GM12878 (cell line): Measurements from ENCODE around the gene ASB7. TPM values are rescaled to one million over a fixed set of nuclear protein-coding genes. Genes with fewer than 3 reads are reported as not detected.

Source experiments
- BHLHE40 ChIP-seq, 2 experiments: fragments of 450-650 bp in 1 of 2; IDR thresholded peaks; 2 replicates each; pipeline ENCODE4 v1.6.1; 2011 to 2017; ENCODE audit warnings: low read depth in 2 of 2, borderline replicate concordance in 1 of 2, improper control_type of control experiment in 1 of 2, low read length in 1 of 2, mild to moderate bottlenecking in 1 of 2
- CBX5 ChIP-seq: sonication (generic); IDR thresholded peaks from 2 replicates; pipeline ENCODE4 v1.6.1; 2016; ENCODE audit warnings: low read depth, moderate library complexity, mild to moderate bottlenecking, inconsistent platforms
- CREB1 ChIP-seq: IDR thresholded peaks from 2 replicates; pipeline ENCODE4 v1.6.1; 2012; ENCODE audit warnings: low read depth, mild to moderate bottlenecking, inconsistent platforms
- CREM ChIP-seq: IDR thresholded peaks from 2 replicates; pipeline ENCODE4 v1.6.1; 2014; ENCODE audit warnings: antibody characterized with exemption, low read depth
- EGR1 ChIP-seq, 2 experiments: IDR thresholded peaks; 1 replicate in 1 of 2; 2 replicates in 1 of 2; pipeline ENCODE4 v1.6.1; 2011 to 2012; ENCODE audit warnings: low read depth in 2 of 2, low read length in 2 of 2, borderline replicate concordance in 1 of 2, mild to moderate bottlenecking in 1 of 2, moderate library complexity in 1 of 2
- EP300 ChIP-seq, 2 experiments: fragments of 150-350 bp in 1 of 2; IDR thresholded peaks; 2 replicates each; pipeline ENCODE4 v1.6.1; 2011 to 2012; ENCODE audit warnings: low read depth in 2 of 2, low read length in 2 of 2, borderline replicate concordance in 1 of 2, improper control_type of control experiment in 1 of 2, inconsistent platforms in 1 of 2; ENCODE audit not compliant: control insufficient read depth in 1 of 2
- ESRRA ChIP-seq: IDR thresholded peaks from 2 replicates; pipeline ENCODE4 v1.6.1; 2012; ENCODE audit warnings: mild to moderate bottlenecking, low read length, improper control_type of control experiment
- ETV6 ChIP-seq, 2 experiments: fragments of 450-650 bp in 1 of 2; IDR thresholded peaks in 1 of 2; conservative IDR thresholded peaks in 1 of 2; 2 replicates each; pipeline ENCODE4 v1.6.1; 2014; ENCODE audit warnings: antibody characterized with exemption in 1 of 2, borderline replicate concordance in 1 of 2, low read depth in 1 of 2, mild to moderate bottlenecking in 1 of 2, moderate library complexity in 1 of 2
- FOXK2 ChIP-seq: fragments of 450-650 bp; IDR thresholded peaks from 2 replicates; pipeline ENCODE4 v1.6.1; 2017; ENCODE audit warnings: mild to moderate bottlenecking, moderate library complexity
- HDGF ChIP-seq: fragments of 450-650 bp; IDR thresholded peaks from 2 replicates; pipeline ENCODE4 v1.6.1; 2016; ENCODE audit warnings: antibody characterized with exemption
- IKZF1 ChIP-seq: fragments of 450-650 bp; conservative IDR thresholded peaks from 2 replicates; pipeline ENCODE4 v1.6.1; 2017; ENCODE audit warnings: antibody characterized with exemption, mild to moderate bottlenecking
- IKZF2 ChIP-seq, 2 experiments: fragments of 450-650 bp; IDR thresholded peaks; 2 replicates each; pipeline ENCODE4 v1.6.1; 2017; ENCODE audit warnings: mild to moderate bottlenecking in 2 of 2, moderate library complexity in 2 of 2
- JUNB ChIP-seq: IDR thresholded peaks from 2 replicates; pipeline ENCODE4 v1.6.1; 2016; ENCODE audit warnings: antibody characterized with exemption, mild to moderate bottlenecking
- MEF2B ChIP-seq: fragments of 450-650 bp; IDR thresholded peaks from 2 replicates; pipeline ENCODE4 v1.6.1; 2018; ENCODE audit warnings: mild to moderate bottlenecking, moderate library complexity; ENCODE audit not compliant: partially characterized antibody, poor library complexity, severe bottlenecking
- NBN ChIP-seq: fragments of 450-650 bp; IDR thresholded peaks from 2 replicates; pipeline ENCODE4 v1.6.1; 2016
- NFYA ChIP-seq: IDR thresholded peaks from 2 replicates; pipeline ENCODE4 v1.6.1; 2011; ENCODE audit warnings: low read depth, mild to moderate bottlenecking, low read length, improper control_type of control experiment, borderline replicate concordance
- POU2F2 ChIP-seq: IDR thresholded peaks from 3 replicates; pipeline ENCODE4 v1.6.1; 2011; ENCODE audit warnings: low read depth, mild to moderate bottlenecking, low read length, borderline replicate concordance
- SIX5 ChIP-seq: IDR thresholded peaks from 2 replicates; pipeline ENCODE4 v1.6.1; 2011; ENCODE audit warnings: mild to moderate bottlenecking, low read depth, low read length, moderate library complexity; ENCODE audit not compliant: severe bottlenecking
- SPI1 ChIP-seq: IDR thresholded peaks from 2 replicates; pipeline ENCODE4 v1.6.1; 2011; ENCODE audit warnings: low read depth, mild to moderate bottlenecking, low read length, moderate library complexity, borderline replicate concordance; ENCODE audit not compliant: insufficient read depth
- ZNF274 ChIP-seq: IDR thresholded peaks from one replicate; pipeline ENCODE4 v1.8.0; 2011; ENCODE audit not compliant: insufficient read length, insufficient read depth
- polyA plus RNA-seq, 11 experiments: library from polyadenylated mRNA; depleted of rRNA in 4 of 11; unstranded in 6 of 11; stranded (reverse) in 5 of 11; fragments of >200 nt; fragmentation: Nextera tagmentation in 4 of 11; fragmentation: Illumina TruSeq in 1 of 11; extraction: Ambion mirVana in 4 of 11; extraction: Trizol in 1 of 11; gene quantifications; 1 replicate in 1 of 11; 2 replicates in 10 of 11; pipeline versions ENCODE4 v1.2.1 to v1.2.3, GENCODE V29; 2011 to 2016; ENCODE audit warnings: inconsistent platforms in 2 of 11, missing spikeins in 2 of 11, low read depth in 1 of 11
- total RNA-seq, 4 experiments: library from RNA; depleted of rRNA in 3 of 4; stranded (reverse); fragments of >200 nt in 3 of 4; fragmentation: Illumina TruSeq in 1 of 4; extraction: Trizol in 1 of 4; gene quantifications; 2 replicates each; pipeline versions ENCODE4 v1.2.1 to v1.2.3, GENCODE V29; 2013 to 2021
- TF ChIP-seq, protein P1 (sequence below): fragments of 450-650 bp; IDR thresholded peaks from 2 replicates; pipeline ENCODE4 v1.6.1; 2018; ENCODE audit warnings: borderline replicate concordance, mild to moderate bottlenecking; ENCODE audit not compliant: partially characterized antibody
- TF ChIP-seq, protein P2 (sequence below): fragments of 450-650 bp; IDR thresholded peaks from 2 replicates; pipeline ENCODE4 v1.6.1; 2016; ENCODE audit warnings: mild to moderate bottlenecking
- TF ChIP-seq, protein P3 (sequence below): IDR thresholded peaks from 2 replicates; pipeline ENCODE4 v1.6.1; 2011; ENCODE audit warnings: low read depth, mild to moderate bottlenecking, low read length, moderate library complexity, borderline replicate concordance; ENCODE audit errors: extremely low read depth
- TF ChIP-seq, protein P4 (sequence below): fragments of 450-650 bp; IDR thresholded peaks from 2 replicates; pipeline ENCODE4 v1.6.1; 2016; ENCODE audit warnings: mild to moderate bottlenecking

ASB7 gene
- total and polyA plus RNA-seq, 10 of the 15 experiments (the other 5 are each of a cell fraction or from before 2014, with no cell fraction given), result 2.7 to 13.9 (median 8.6) TPM

DNA sequence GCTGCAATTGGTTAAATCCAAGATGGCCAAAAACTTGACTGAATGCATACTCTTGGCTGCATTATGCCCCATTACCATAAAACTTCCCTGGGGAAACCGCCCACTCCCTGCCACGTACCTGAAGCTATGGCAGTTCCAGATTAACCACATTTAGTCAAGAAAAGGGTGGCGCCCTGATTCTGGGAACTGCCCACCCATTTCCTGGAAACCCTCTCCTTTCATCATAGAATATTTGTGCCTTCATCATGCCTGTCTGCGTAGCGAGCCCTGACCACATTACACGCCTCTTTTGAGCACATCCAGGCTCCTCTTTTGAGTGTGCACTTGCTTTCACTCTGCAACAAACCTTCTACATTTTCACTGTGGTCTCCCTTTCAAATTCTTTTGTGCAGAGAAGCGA is 5.6 kb upstream of the ASB7 start (continued):
- TF ChIP-seq, protein P1, sequence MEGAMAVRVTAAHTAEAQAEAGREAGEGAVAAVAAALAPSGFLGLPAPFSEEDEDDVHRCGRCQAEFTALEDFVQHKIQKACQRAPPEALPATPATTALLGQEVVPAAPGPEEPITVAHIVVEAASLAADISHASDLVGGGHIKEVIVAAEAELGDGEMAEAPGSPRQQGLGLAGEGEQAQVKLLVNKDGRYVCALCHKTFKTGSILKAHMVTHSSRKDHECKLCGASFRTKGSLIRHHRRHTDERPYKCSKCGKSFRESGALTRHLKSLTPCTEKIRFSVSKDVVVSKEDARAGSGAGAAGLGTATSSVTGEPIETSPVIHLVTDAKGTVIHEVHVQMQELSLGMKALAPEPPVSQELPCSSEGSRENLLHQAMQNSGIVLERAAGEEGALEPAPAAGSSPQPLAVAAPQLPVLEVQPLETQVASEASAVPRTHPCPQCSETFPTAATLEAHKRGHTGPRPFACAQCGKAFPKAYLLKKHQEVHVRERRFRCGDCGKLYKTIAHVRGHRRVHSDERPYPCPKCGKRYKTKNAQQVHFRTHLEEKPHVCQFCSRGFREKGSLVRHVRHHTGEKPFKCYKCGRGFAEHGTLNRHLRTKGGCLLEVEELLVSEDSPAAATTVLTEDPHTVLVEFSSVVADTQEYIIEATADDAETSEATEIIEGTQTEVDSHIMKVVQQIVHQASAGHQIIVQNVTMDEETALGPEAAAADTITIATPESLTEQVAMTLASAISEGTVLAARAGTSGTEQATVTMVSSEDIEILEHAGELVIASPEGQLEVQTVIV, result no peak
- TF ChIP-seq NBN (0 out of 2 replicates have a peak, but pooled peaks have one; percentile 24), ETV6 (conservative IDR thresholded peaks at IDR 0.05 in 1 of 2, IDR thresholded peaks at IDR 0.05 in 1 of 2; ENCODE audit: borderline replicate concordance in 1 of 2, low read depth in 1 of 2) (peak in 1 of 2 experiments; percentile 44; a peak in 1 of 4 replicates), ESRRA (no peak), CBX5 (no peak), SPI1 (no peak), IKZF1 (peak; percentile 55), FOXK2 (no peak), BHLHE40 (IDR thresholded peaks at IDR 0.05; ENCODE audit: borderline replicate concordance in 1 of 2, low read depth in 2 of 2, low read length in 1 of 2) (no peak), JUNB (peak; percentile 81), HDGF (0 out of 2 replicates have a peak, but pooled peaks have one; percentile 39), POU2F2 (peak; percentile 57; the same call in 1 of the 3 replicates), MEF2B (peak; percentile 45), EGR1 (IDR thresholded peaks at IDR 0.05; ENCODE audit: borderline replicate concordance in 1 of 2, low read depth in 2 of 2, low read length in 2 of 2) (peak in 1 of 2 experiments; percentile 29; a peak in 1 of 3 replicates), IKZF2 (IDR thresholded peaks at IDR 0.05) (peak; percentile 63 to 71), CREB1 (peak; percentile 94), ZNF274 (no peak), SIX5 (no peak), CREM (peak; percentile 89), EP300 (IDR thresholded peaks at IDR 0.05; ENCODE audit: borderline replicate concordance in 1 of 2, control insufficient read depth in 1 of 2, low read depth in 2 of 2, low read length in 2 of 2) (0 out of 4 replicates have a peak, but pooled peaks of 1 of the 2 experiments have one; percentile 14), NFYA (no peak)
- TF ChIP-seq, protein P2, sequence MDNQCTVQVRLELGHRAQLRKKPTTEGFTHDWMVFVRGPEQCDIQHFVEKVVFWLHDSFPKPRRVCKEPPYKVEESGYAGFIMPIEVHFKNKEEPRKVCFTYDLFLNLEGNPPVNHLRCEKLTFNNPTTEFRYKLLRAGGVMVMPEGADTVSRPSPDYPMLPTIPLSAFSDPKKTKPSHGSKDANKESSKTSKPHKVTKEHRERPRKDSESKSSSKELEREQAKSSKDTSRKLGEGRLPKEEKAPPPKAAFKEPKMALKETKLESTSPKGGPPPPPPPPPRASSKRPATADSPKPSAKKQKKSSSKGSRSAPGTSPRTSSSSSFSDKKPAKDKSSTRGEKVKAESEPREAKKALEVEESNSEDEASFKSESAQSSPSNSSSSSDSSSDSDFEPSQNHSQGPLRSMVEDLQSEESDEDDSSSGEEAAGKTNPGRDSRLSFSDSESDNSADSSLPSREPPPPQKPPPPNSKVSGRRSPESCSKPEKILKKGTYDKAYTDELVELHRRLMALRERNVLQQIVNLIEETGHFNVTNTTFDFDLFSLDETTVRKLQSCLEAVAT, result peak; percentile 54
- TF ChIP-seq, protein P3, sequence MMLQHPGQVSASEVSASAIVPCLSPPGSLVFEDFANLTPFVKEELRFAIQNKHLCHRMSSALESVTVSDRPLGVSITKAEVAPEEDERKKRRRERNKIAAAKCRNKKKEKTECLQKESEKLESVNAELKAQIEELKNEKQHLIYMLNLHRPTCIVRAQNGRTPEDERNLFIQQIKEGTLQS, result no peak
- TF ChIP-seq, protein P4, sequence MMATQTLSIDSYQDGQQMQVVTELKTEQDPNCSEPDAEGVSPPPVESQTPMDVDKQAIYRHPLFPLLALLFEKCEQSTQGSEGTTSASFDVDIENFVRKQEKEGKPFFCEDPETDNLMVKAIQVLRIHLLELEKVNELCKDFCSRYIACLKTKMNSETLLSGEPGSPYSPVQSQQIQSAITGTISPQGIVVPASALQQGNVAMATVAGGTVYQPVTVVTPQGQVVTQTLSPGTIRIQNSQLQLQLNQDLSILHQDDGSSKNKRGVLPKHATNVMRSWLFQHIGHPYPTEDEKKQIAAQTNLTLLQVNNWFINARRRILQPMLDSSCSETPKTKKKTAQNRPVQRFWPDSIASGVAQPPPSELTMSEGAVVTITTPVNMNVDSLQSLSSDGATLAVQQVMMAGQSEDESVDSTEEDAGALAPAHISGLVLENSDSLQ, result peak; percentile 54
